GM18858 (cell line): ENCODE data around the gene LRRC59.
"Not testable (repeated sequence)": the region's sequence is repeated elsewhere in the genome, so short reads cannot be mapped to it uniquely, and the experiment has no call there.

Experiments used
- ATAC-seq: cut with Tn5 transposase; IDR thresholded peaks from one replicate; pipeline ENCODE4 v1.9.1; 2021; ENCODE audit not compliant: unreplicated experiment

Gene LRRC59

DNA sequence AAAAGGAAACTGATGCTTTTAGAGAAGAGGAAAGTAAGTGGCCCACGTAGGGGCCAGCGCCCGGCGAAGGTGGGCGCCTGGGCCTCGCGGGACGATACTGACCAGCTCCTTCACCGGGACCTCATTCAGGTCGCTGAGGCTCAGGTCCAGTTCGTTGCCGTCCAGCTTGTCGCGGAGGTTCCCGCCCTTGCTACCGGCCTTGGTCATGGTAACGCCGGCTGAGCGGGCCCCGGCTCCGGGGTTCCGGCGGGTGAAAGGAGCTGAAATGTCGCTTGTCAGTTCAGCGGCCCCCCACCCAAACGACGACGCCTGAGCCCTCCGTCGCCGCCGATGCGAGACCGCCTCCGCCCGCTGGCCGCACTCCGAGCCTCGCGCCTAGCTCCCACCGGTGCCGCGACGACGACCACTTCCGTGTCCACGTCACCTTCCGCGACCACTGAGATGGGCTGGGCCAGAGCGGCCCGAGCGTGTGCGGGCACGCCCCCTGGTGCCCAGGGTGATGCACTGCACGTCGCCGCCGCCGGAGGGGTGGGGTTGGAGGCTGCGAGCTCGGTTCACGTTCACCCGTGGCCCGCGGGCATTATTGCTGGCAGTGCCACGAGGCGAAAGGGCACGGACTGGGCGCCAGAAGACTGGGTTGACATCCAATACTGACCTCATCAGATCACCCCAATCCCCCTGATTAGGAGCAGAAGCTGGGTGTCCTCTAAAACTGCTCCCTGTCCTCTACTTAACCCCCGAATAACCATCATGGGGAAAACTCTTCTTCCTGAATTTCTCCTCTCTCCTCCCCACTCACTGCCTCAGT lies at the start of gene LRRC59:
Gene LRRC59 (minus strand): TSS at position 413 of the 808 bp plus-strand sequence. CDS start 206 bp downstream, at position 207.
- peak; percentile 95 for ATAC-seq

DNA sequence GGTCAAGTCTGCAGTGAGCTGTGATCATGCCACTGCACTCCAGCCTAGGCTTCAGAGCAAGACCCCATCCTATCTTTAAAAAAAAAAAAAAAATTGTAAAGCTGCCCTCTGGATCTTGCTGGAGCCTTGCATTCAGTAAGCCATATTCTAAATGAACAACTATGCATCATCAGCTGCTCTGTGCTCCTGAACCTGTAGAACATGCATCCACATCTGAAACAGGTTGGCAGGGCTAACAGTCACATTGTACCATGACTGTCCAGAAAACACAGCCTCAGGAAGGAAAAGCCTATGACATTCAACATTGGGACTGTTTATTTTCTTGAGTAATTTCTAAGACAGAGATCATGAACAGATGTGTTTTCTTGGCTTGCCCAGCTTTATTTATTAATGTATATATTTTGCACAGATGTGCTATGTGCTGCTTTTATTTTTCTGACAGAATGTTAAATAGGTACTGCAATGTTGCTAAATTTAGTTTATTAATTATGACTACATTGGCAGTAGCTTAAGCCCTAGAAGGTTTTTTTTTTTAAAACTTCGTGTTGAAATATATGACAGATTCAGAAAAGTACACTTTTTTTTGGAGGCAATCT lies 48.5 kb upstream of the LRRC59 start:
- no peak for ATAC-seq

DNA sequence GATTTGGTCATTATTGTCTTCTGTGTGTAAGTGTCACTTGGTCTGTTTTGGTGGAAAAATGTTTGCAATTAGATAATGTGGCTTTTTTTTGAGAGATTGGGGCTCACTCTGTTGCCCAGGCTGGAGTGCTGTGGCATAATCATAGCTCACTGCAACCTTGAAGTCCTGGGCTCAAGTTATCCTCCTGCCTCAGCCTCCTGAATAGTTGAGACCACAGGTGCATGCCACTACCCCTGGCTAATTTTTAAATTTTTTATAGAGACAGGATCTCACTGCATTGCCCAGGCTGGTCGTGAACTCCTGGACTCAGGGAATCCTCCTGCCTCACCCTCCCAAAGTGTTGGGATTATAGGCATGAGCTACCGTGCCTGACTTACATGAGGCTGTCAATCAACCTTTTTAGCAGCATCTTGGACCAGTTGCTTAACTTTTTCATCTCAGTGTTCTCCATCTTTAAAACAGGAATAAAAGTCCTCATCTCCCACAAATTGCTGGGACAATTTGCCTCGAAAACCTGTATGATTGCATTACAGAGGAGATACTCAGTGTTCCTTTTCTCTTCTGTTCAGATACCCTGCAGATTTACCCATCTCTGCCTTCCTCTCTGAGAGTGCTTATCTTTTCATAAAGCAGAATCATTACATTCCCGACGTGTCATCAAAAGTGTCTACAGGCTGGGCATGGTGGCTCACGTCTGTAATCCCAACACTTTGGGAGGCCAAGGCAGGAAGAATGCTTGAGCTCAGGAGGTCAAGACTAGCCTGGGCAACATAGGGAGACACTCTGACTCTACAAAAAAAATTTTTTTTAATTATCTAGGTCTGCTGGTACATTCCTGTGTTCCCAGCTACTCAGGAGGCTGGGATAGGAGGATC lies 47.8 kb upstream of the LRRC59 start:
- ATAC-seq: no peak

DNA sequence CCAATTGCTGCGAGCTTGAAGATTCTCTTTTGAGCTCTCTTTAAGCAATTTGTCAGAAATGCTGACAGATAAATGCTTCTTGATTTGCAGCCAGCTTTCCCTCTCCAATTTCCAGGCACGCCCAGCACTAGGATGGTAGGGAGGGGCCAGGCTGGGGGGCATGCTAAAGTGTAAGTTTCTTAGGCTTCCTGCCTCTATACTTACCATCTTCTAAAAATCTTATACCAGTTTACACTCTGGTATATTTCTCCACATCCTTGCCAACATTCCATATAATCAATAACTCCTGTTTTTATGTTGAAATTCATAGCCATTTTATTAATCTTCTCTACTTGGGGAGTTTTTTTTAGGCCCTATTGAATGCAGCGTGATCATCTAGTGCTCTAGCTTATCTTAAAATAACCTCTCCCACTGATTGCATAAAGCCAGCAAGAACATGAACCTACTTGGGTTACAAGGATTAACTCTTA lies 46.2 kb upstream of the LRRC59 start:
- ATAC-seq: no peak

DNA sequence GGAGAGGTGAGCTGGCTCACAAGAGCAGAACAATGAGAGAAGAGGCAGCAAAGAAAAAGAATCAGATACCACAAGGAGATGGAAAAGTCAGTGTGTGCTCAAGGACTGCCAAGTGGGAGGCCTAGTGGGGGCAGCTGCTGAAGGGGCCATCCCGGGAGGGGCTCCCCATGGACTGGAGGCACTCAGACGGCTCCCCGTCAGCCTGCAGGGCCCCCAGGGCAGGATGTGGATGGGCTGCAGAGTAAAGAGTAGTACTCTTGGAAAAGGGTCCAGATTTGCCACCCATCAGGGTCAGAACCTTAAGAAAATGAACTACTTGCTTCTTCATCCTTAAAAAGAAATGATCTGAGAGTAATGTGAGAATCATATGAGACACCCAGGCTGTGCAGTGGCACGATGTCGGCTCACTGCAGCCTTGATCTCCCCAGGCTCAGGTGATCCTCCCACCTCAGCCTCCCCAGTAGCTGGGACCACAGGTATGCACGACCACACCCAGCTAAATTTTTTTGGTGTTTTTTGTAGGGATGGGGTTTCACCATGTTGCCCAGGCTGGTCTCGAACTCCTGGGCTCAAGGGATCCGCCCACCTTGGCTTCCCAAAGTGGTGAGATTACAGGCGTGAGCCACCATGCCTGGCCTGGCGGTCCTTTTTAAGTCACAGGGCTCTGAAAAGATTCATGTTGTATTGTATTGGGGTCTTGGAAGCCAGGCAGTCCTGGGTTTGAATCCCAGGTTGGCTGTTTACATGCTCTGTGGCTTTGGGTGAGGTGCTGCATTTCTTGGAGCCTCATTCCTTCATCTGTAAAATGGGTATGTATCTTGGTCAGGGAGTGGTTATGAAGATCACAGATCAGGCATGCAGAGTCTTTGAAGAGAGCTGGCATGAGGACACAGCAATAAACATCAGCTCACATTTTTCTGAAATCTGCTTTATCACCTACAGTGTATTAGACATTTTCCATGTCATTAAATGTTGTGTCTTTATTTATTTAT lies 43.8 kb upstream of the LRRC59 start:
- no peak for ATAC-seq

DNA sequence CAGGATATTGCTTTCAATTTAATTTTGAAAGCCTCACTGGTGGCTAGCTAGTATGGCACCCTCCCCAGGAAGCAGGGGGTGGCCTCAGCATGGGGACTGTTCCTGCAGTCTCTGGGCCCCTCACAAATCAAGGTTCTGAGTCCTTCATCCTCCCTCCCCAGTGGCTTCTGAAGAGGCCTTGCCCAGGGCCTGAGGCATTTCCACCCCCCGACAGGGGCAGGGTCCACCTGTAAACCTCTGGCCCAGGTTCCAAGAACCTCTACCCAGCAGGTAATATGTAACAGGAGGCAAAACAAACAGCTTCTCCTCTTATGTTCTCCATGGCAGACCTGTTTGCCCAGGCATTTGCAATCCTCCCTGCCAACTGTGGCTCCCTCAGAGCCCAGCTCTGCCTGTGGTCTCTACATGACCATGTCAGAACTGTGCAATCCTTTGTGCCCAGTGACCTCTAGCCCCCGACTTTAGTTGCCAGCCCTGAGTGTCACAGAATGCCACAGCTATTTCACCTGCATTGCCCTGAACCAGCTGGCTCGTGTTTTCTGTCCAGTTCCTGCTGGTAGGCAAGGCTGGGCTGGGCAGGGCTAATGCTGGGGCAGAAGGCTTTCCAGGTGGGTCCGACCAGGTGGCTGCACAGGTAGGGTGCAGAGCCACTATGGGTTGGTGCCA lies 43.0 kb upstream of the LRRC59 start:
- no peak for ATAC-seq

DNA sequence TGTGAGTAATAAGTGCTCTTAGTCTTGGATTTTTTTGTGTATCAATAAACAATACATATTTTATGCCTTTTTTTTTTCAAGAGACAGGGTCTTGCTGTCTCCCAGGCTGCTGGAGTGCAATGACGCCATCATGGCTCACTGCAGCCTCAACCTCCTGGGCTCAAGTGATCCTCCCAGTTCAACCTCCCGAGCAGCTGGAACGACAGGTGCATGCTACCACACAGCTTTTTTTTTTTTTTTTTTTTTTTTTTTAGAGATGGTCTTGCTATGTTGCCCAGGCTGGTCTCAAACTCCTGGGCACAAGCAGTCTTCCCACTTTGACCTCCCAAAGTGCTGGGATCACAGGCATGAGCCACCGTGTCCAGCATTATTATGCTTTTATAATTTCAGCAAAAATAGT lies 41.7 kb upstream of the LRRC59 start:
- no peak for ATAC-seq

DNA sequence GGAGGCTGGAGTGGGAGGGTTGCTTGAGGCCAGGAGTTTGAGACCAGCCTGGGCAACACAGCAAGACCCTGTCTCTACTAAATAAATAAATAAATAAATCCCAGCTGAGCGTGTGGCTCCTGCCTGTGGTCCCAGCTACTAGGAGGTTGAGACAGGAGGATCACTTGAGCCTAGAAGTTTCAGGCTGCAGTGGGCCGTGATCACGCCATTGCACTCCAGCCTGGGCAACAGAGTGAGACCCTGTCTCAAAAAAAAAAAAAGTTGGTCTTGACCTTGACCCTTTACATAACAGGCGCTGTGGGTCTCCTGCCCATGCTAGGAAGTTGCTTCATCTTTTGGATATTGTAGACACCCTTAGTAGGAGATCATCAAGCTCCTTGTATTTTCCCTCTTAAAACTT lies 40.1 kb upstream of the LRRC59 start:
- no peak for ATAC-seq

DNA sequence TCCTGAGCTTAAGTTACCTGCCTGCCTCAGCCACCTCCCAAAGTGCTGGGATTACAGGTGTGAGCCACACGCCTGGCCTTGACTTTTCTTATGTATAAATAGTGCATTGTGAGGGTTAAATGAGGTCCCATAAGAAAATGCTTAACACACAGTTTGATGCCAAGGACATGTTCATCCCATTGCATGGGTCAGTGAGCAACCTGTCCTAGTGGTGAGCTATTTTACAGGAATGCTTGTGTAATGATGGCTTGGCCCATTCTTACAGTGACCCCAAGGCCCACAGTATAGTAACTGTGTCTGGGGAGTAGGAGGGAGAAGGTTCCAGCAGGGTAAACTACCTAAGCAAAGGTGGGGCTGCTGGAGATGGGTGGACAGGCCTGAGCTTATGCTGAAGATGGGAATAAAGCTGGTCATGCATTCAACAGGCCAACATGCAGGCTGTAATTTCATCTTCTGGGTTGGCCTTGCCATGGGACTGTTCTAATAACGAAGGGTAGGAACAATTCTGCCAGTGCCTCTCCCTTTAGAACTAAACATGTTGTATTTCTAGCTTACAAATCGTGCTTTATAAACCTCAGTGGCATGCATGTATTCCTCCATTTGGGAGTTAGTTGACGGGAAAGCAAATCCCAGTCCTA lies 34.9 kb upstream of the LRRC59 start:
- ATAC-seq: no peak

DNA sequence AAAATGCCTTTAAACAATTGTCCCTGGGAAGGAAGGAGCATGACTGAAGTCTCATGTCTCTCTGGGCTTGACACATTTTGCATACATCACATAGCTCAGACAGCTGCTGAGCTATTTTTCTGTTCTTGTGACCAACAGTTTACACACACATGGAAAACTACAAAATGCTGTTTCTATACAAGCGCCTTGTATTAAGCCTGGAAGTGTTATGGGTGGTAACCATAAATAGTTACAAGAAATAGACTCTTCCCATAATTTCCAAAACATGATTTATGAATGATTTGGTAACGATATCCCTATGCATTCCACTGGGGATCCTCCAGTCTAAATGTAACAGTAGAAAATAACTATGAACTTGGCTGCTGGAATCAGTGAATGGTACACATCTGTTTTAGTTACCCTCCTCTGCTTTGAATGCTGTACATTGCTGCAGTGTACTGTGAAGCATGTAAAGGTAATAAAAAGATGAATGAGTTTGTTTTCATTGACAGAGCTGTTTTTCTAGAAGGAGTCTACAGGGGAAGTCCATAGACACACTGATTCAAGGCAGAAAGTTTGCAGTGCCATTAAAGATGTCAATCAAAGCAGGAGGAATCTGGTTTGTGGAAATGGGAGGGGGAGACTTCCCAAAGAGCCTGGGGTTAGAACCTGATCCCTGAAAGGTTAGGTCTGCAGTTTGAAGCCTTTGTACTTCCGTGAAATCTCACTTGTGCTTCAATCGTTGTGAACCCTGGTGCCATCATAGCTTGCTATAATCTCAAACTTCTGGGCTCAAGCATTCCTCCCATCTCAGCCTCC lies 33.7 kb upstream of the LRRC59 start:
- no peak for ATAC-seq

DNA sequence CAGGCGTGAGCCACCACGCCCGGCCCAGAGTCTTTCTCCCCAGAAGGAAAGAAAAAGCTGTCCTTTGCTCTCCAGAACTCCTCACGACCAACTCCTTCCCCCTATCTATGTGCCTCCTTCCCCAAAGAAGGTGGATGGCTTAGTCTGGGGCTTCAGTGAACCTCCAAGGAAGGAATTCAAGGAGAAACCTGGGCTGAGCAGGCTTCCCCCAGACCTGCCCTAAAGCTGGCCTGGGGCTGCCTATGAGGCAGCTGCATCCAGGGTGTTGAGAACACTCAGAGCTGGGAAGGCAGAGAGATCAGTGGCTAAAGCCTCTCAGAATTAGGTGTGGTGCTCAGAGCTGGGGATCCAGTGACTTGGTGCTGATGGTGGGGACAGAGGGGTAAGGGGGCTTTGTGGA lies 32.5 kb upstream of the LRRC59 start:
- ATAC-seq: no peak

DNA sequence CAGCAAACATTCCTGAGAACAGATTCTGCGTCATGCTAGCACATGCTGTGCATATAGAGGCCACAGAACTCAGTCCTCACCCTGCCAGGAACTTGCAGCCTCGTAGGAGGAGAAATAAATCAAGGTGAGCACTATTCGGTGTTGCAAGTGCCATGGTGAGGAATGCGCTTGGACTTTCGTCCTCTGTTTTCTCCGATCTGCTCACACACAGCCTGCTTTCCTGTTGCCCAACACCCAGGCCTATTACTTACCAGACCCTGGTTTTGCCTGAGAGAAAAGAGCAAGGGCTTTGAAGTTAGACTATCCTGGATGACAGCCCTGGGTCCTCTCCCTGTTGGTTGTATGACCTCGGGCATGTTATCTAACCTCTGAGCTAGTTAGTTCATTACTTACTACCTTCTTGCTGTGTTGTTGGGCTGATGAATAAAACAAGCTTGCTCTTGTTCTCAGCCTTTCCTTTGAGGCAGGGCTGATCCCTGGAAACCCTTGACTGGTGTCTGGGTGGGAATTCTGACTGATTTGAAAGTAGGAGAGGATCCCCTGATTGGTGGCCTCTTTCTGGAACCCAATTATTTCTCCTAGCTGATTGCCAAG lies 31.6 kb upstream of the LRRC59 start:
- no peak for ATAC-seq

DNA sequence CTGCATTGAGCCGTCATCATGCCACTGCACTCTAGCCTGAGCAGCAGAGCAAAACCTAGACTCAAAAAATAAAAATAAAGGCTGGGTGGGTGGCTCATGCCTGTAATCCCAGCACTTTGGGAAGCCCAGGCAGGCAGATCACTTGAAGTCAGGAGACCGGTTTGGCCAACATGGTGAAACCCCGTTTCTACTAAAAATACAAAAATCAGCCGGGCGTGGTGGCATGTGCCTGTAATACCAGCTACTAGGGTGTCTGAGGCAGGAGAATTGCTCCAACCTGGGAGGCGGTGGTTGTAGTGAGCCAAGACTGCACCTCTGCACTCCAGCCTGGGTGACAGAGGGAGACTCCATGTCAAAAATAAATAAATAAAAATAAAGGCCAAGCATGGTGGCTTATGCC lies 30.8 kb upstream of the LRRC59 start:
- not testable (repeated sequence) for ATAC-seq

DNA sequence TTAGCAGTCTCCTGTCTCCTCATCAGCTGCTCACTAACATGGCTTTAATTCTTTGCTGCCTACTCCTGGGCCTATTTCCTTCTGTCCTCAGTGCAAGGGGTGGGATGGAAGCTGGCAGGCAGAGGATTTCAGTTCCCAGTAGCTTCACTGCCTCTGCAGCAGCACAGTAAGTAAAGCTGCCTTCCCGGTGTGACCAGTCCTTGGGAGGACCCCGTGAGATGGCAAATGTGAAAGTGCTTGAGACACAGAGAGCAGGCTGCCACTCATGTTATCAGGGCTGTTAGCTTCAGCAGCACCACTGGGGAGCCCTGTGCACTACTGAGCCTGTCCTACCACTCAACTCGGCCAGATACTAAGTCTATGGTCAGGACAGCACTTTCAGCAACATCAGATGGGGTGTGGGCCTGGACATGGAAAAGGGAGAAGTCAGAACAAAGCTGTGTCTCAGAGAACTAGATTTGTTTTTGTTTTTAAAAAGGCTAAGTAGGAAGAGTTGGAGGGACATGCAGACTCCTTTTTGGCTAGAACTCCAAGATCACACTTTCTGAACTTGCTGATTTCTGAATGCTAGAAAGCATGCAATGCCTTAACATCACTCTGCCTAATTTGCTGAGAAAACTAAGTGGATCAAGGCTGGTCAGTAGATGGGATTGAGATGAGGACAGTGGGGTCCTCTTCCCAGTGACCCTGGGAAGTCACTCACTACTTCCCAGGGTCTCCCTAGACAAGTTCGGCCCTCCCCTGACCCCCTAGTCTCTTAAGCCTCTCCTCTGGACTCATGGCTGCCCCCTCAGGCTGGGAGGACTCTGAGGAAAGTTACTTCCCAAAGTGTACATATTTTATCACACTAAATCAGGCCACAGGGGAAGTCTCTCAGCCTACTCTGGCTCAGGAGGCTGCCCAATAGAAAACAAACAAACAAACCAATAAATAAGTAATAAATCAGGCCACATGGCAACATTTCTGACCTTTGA lies 29.8 kb upstream of the LRRC59 start:
- no peak for ATAC-seq

DNA sequence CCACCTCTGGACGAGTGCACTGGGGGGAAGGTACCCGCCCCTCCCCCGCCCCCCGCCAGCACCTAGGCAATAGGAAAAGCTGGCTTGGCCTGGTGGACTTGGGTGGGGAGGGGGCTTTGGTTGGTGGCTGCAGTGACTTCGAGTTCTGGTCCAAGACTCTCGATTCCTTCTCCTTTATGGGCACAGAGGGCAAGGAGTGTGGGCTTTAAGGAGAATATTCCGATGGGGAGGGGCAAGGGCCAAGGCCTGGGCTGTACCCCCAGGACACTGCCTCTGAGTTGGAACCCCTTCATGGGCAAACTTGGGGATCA lies 29.1 kb upstream of the LRRC59 start:
- ATAC-seq: no peak

DNA sequence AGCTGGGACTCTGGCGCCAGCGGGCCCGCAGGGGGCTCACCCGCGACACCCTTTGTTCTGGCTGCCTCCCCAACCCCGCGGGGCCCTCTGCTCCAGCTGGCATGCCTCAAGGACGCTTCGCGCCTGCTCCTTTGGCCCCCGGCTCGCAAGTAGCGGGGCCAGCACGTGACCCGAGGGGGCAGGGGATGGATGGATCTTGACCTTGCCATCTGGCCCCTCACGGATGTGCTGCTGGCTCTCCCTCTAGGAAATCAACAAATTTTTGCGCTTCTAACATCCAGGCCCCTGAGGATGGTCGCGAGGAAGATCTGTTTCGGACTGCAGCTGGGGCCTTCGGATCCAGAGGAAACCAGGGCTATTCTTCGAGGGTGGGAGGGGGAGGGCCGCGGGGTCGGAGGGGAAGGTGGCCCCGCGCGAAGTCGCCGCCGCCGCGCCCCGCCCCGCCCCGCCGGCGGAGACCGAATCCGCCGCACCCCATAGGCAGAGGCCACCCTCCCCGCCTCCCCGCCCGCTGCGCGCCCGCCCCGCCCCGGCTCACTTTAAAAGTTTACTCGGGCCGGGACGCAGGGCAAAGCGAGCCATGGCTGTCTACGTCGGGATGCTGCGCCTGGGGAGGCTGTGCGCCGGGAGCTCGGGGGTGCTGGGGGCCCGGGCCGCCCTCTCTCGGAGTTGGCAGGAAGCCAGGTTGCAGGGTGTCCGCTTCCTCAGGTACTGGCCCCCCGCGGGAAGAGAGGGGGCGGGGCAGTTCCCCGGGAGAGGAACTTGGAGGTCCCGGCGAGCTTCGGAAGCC lies 28.6 kb upstream of the LRRC59 start, which contains the start of gene ACSF2:
Gene ACSF2 (plus strand): TSS at position 537 of the 790 bp plus-strand sequence. CDS start 44 bp downstream, at position 581.
- ATAC-seq: no peak
